Measurements from ENCODE around the gene PRICKLE2.

- TF ChIP-seq FOXP2 (optimal IDR thresholded peaks at IDR 0.05; ENCODE audit: borderline replicate concordance, extremely low read depth, extremely low read length, insufficient read depth) (no peak), REST (IDR thresholded peaks at IDR 0.05; ENCODE audit: insufficient read depth in 1 of 2, low read depth in 2 of 2, low read length in 2 of 2) (no peak), SIN3A (IDR thresholded peaks at IDR 0.05; ENCODE audit: borderline replicate concordance, insufficient read depth, low read length) (no peak), POLR2AphosphoS5 (IDR thresholded peaks at IDR 0.05; ENCODE audit: low read depth, low read length) (no peak)
Observed at GRCh38 chr3:64046996-64047594, 178.2 kb downstream of the PRICKLE2 start.

All from PFSK-1 (cell line).